Pancreas (tissue), 10 donors: Measurements from ENCODE around the gene LARP4B. TPM values are rescaled to one million over a fixed set of nuclear protein-coding genes. Genes with fewer than 3 reads are reported as not detected.
A peak's percentile ranks its signal among the peaks of the same experiment; 100 is the strongest.

Experiments used
- ATAC-seq, 4 donors: fragments of 200-7000 bp; cut with Tn5 transposase; one replicate each; pipeline versions ENCODE4 v1.8.0 to v1.9.1; 2020; ENCODE audit warnings: mild to moderate bottlenecking in 4 of 4, moderate library complexity in 4 of 4
- DNase-seq, 6 donors: peaks; one replicate each; pipeline ENCODE4 v3.0.0-alpha.2; 2020
- FAIRE-seq: peaks from 2 replicates; lab custom pipeline; 2012; peaks lifted over from hg19 to GRCh38; lab: Jason Lieb, UNC
- H3K27ac ChIP-seq, 4 donors: fragments of 200-600 bp; sonication (generic); 1 replicate in 3 of 4; 2 replicates in 1 of 4; pipeline versions ENCODE4 v1.5.0 to v1.8.0; 2020
- H3K27me3 ChIP-seq, 4 donors: fragments of 200-600 bp; one replicate each; pipeline ENCODE4 v1.8.0; 2021
- H3K36me3 ChIP-seq, 3 donors: fragments of 200-600 bp; sonication (generic) in 1 of 3; one replicate each; pipeline versions ENCODE4 v1.5.0 to v1.8.0; 2020 to 2021
- H3K4me1 ChIP-seq, 3 donors: fragments of 200-600 bp; one replicate each; pipeline ENCODE4 v1.8.0; 2021
- H3K4me3 ChIP-seq, 4 donors: fragments of 200-600 bp; sonication (generic) in 2 of 4; one replicate each; pipeline versions ENCODE4 v1.5.0 to v1.8.0; 2020 to 2021
- H3K9me3 ChIP-seq, 4 donors: fragments of 200-600 bp; one replicate each; pipeline ENCODE4 v1.8.0; 2021
- WGBS, 2 donors: extraction: QIAGEN DNeasy Blood & Tissue Kit; methylation state at CpG; one replicate each; pipeline ENCODE4 v1.1.7; 2013; 5-methylcytosine and 5-hydroxymethylcytosine counted together
- intact Hi-C, 3 donors: fragments of 100-400 bp; cut with DNase I; formaldehyde crosslinking; loops; one replicate each; pipeline versions ENCODE4 v1.11.1 to v1.14.2; 2022
- polyA plus RNA-seq, 2 donors: library from polyadenylated mRNA; stranded (reverse); fragments of 200-250 nt; gene quantifications; one replicate each; pipeline ENCODE4 v1.2.3, GENCODE V29; 2013
- total RNA-seq, 6 donors: library from RNA; stranded (reverse); fragmentation: NEBNext Ultra II Directional in 4 of 6; extraction: Animal tissue kit (Norgen Biotek cat#: 25700) in 4 of 6; gene quantifications; one replicate each; pipeline versions ENCODE4 v1.2.1 to v1.2.4, GENCODE V29; 2021 to 2023
- TF ChIP-seq, protein P1 (sequence below), 4 donors: fragments of 200-600 bp; sonication (generic) in 3 of 4; IDR thresholded peaks; one replicate each; pipeline versions ENCODE4 v1.5.0 to v1.8.0; 2021; ENCODE audit warnings: antibody characterized with exemption in 4 of 4
- donor health status: healthy with polysubstance abuse.
- donor health status: DM: no; HTN: no; CAD: no; lungs with moderate emphysema.
- donor health status: DM: no; HTN: no; CAD: no.
- donor health status: control.
- donor health status: control.
- donor health status: Bipolar disorder and iron deficiency.
- donor health status: DM: yes; HTN: yes; CAD: no.
- donor health status: DM: no; HTN: no; CAD: no.
- donor health status: DM: no; HTN: no; CAD: no.
- donor health status: DM: yes; HTN: yes; CAD: no.

The LARP4B gene
- total and polyA plus RNA-seq, 8 donors, result 10.1 to 53.3 (median 32.2) TPM

DNA sequence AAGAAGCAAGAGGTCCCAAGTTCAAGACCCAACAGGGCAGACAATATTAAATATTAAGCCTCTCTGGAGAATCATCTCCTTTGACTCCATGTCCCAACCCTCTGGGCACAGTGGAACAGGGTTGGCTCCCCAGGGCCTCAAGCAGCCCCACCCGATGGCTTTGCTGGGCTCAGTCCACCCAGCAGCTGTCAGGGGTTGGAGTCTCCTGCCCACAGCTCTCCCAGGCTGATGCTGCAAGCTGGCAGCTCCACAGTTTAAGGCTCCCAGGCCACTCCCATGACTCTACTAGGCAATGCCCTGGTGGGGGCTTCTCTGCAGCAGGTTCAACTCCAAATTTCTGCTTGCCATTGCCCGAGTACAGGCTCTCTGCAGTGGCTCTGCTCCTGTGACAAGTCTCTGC, 55.1 kb downstream of the LARP4B start:
- TF ChIP-seq, protein P1, sequence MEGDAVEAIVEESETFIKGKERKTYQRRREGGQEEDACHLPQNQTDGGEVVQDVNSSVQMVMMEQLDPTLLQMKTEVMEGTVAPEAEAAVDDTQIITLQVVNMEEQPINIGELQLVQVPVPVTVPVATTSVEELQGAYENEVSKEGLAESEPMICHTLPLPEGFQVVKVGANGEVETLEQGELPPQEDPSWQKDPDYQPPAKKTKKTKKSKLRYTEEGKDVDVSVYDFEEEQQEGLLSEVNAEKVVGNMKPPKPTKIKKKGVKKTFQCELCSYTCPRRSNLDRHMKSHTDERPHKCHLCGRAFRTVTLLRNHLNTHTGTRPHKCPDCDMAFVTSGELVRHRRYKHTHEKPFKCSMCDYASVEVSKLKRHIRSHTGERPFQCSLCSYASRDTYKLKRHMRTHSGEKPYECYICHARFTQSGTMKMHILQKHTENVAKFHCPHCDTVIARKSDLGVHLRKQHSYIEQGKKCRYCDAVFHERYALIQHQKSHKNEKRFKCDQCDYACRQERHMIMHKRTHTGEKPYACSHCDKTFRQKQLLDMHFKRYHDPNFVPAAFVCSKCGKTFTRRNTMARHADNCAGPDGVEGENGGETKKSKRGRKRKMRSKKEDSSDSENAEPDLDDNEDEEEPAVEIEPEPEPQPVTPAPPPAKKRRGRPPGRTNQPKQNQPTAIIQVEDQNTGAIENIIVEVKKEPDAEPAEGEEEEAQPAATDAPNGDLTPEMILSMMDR (IDR thresholded peaks at IDR 0.05), result no peak
- Histone ChIP-seq H3K4me1 (peaks cover 0 to 7% (median 3%) of the 10 kb centered on the region in 3 donors), H3K27ac (no peak overlapping the region), H3K36me3 (peaks cover 0 to 7% (median 5%) of the 10 kb centered on the region in 3 donors), H3K27me3 (no peaks in the 10 kb centered on the region), H3K4me3 (no peak overlapping the region), H3K9me3 (no peaks in the 10 kb centered on the region)
- intact Hi-C loops, result no loop called here
- 93 to 95% methylated on average over 2 of the region's 2 CpGs for WGBS, 2 donors
- no peak for FAIRE-seq
- DNase-seq, result no peak
- no peak for ATAC-seq

DNA sequence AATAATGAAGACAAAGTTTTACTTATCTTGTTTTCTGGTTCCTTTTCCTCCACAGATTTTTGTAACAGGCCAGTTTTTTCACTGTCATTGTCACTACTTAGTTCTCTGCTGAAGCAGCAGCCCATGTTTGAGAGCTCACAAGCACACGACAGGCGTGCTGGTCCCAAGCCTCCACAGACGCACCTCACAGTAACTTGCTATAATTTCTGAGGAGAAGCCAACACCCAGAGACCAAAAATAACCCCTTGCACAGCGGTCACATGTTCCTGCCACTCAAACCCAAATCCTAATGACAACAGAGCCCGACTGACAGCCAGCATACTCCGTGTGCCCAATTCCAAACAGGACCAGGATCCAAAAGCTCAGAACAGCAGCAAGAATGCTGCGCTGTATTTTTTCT, 58.5 kb downstream of the LARP4B start:
- 89 to 92% methylated on average over 7 of the region's 7 CpGs for WGBS, 2 donors
- Histone ChIP-seq H3K4me1 (peaks cover 0 to 6% (median 3%) of the 10 kb centered on the region in 3 donors), H3K4me3 (no peak overlapping the region), H3K27me3 (no peaks in the 10 kb centered on the region), H3K27ac (no peak overlapping the region), H3K36me3 (peaks cover 0 to 5% (median 0%) of the 10 kb centered on the region in 3 donors), H3K9me3 (no peaks in the 10 kb centered on the region)
- FAIRE-seq (no peak), ATAC-seq (no peak), DNase-seq (no peak)
- intact Hi-C loops, result no loop called here
- TF ChIP-seq, protein P1 (IDR thresholded peaks at IDR 0.05), result no peak

DNA sequence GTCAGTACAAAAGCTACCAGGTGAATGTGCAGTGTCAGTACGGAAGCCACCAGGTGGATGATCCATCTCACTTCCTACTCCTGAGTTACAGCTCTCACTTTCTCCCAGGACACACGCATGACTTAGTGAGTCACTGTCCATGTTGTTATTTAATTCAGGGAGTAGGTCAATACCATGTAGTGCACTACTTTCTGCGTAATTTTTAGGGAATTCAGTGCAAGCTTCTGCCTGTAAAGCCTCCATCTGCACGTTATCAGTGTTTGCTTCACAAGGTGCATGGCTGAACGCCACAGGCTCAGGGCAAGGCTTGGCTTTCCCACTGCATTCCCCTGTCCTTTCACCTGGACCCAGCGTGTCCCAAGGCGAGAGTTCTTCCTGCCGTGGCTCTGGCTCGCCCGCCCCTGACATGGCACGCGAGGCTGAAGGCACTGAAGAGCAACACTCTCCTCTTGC, 59.5 kb downstream of the LARP4B start:
- intact Hi-C loops, result no loop called here
- FAIRE-seq, result no peak
- 55 to 58% methylated on average over 12 of the region's 12 CpGs for WGBS, 2 donors

DNA sequence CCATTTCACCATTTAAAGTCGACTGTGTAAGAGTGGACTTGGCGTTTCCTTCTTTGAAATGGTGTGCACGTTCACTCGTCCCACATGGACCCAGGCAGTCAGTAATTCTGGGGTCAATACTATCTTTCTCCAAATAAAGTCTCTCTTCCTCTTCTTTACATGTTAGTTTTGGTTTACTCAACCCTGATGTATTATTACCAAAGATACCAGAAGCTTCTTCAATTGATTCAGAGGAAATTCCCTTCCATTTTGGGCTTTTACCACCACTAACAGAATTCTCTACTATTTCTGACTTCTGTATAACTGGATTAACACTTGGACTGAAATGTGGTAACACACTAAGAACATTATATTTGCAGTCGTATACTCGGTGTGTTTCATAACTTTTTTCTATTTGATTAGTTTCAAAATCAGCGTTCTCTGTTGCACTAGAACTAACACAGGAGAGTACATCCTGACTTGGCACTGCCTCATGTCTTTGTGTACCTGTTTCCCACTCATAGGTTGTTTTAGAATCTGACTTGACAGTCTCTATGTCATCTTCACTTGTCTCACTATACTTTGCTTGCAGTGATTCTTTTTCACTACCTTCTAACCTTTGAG, 60.8 kb downstream of the LARP4B start:
- no peak overlapping the region for H3K27ac ChIP-seq
- peaks cover 0 to 6% (median 3%) of the 10 kb centered on the region in 3 donors for H3K4me1 ChIP-seq
- H3K27me3 ChIP-seq, result no peaks in the 10 kb centered on the region
- H3K4me3 ChIP-seq, result no peak overlapping the region
- DNase-seq (no peak), FAIRE-seq (no peak), ATAC-seq (no peak)
- no peaks in the 10 kb centered on the region for H3K36me3 ChIP-seq
- intact Hi-C loops, result no loop called here
- H3K9me3 ChIP-seq, result no peaks in the 10 kb centered on the region
- 82% methylated on average over 7 of the region's 7 CpGs for WGBS, 2 donors
- TF ChIP-seq, protein P1 (IDR thresholded peaks at IDR 0.05), result no peak

More for the DNA sequence above, 59.5 kb downstream of the LARP4B start:
- no peak for DNase-seq
- Histone ChIP-seq H3K36me3 (peaks cover 0 to 2% (median 0%) of the 10 kb centered on the region in 3 donors), H3K4me3 (no peak overlapping the region), H3K9me3 (no peaks in the 10 kb centered on the region), H3K4me1 (peaks cover 0 to 6% (median 3%) of the 10 kb centered on the region in 3 donors), H3K27ac (no peak overlapping the region), H3K27me3 (no peaks in the 10 kb centered on the region)
- peak in 2 of 4 donors; percentile 54 to 71 for ATAC-seq
- TF ChIP-seq, protein P1 (IDR thresholded peaks at IDR 0.05), result no peak

DNA sequence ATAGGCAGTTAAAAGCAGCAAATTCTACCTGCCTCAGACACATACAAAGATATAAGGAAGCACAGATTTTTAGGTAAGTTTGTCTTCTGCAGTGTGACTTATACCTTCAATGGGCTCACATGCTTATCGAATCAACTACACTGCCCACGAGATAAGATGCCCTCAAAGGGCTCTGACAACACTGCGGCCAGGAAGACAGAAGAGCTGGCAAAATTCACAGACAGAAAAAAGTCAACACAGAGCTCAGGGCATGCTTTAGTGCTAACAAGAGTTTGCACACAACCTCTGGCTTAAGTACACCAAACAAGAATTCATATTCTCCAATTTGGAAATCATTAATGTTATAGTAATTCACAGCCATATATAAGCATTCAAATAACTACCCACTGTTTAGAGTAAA, 62.3 kb downstream of the LARP4B start:
- TF ChIP-seq, protein P1 (IDR thresholded peaks at IDR 0.05), result no peak
- FAIRE-seq (no peak), DNase-seq (no peak), ATAC-seq (peak in 1 of 4 donors; percentile 41)
- Histone ChIP-seq H3K27me3 (no peaks in the 10 kb centered on the region), H3K4me3 (no peak overlapping the region), H3K4me1 (peaks cover 0 to 6% (median 3%) of the 10 kb centered on the region in 3 donors), H3K36me3 (no peaks in the 10 kb centered on the region), H3K27ac (no peak overlapping the region), H3K9me3 (no peaks in the 10 kb centered on the region)
- 20 to 31% methylated on average over 3 of the region's 3 CpGs for WGBS, 2 donors
- intact Hi-C loops, result no loop called here
